ENCODE measurements around the gene PCMTD2. TPM values are rescaled to one million over a fixed set of nuclear protein-coding genes. Genes with fewer than 3 reads are reported as not detected.

Gene PCMTD2
- total and polyA plus RNA-seq, 2 of the 13 experiments (the other 11 are each of a cell fraction or from before 2014, with no cell fraction given): 47.0 to 76.9 TPM

DNA sequence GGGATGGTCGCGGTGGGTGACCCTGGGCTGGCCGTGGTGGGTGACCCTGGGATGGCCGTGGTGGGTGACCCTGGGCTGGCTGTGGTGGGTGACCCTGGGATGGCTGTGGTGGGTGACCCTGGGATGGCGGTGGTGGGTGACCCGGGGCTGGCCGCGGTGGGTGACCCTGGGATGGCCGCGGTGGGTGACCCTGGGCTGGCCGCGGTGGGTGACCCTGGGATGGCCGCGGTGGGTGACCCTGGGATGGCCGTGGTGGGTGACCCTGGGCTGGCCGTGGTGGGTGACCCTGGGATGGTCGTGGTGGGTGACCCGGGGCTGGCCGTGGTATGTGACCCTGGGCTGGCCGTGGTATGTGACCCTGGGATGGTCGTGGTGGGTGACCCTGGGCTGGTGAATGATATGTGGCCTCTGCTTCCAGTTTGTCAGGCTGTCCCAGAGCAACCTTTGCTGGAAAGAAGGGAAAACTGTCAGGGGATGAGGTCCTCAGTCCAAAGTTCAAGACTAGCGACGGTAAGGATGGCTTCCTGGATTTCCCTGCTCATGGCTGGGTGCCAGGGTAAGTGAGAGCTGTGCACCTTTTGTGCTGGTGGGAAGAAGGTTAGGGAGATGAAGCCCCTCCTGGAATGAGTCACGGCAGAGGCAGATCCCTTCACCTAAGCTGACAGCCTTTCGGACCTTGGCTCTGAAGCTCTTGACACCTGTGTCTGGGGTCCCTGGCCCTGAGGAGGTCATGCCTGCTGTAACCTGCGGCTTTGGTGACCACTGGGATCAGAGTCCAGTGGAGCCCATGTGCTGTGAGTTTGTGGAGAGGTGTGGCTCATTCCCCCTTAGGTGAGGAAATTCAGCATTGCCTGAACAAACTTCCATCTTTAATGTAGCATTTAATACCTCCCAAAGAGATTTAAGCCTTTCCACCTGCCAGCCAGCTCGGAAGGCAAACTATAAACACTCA lies 19.1 kb upstream of the PCMTD2 start (continued):
- TF ChIP-seq, protein P1, sequence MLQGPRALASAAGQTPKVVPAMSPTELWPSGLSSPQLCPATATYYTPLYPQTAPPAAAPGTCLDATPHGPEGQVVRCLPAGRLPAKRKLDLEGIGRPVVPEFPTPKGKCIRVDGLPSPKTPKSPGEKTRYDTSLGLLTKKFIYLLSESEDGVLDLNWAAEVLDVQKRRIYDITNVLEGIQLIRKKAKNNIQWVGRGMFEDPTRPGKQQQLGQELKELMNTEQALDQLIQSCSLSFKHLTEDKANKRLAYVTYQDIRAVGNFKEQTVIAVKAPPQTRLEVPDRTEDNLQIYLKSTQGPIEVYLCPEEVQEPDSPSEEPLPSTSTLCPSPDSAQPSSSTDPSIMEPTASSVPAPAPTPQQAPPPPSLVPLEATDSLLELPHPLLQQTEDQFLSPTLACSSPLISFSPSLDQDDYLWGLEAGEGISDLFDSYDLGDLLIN (CRISPR knock-in tag; IDR thresholded peaks at IDR 0.05; ENCODE audit: borderline replicate concordance): no peak
- TF ChIP-seq RELA (CRISPR knock-in tag; IDR thresholded peaks at IDR 0.05) (no peak), HOXA7 (CRISPR knock-in tag; IDR thresholded peaks at IDR 0.05) (no peak), ZNF205 (CRISPR knock-in tag; IDR thresholded peaks at IDR 0.05) (no peak), PHF20 (CRISPR knock-in tag; IDR thresholded peaks at IDR 0.05) (no peak), CC2D1A (CRISPR knock-in tag; IDR thresholded peaks at IDR 0.05) (0 out of 2 replicates have a peak, but pooled peaks have one; percentile 55), KDM3A (CRISPR knock-in tag; IDR thresholded peaks at IDR 0.05; ENCODE audit: low read depth) (peak; percentile 76; the same call in 1 of the 2 replicates), SRF (IDR thresholded peaks at IDR 0.05; ENCODE audit: low read depth, low read length) (no peak), ZNF761 (CRISPR knock-in tag; conservative IDR thresholded peaks at IDR 0.05) (peak; percentile 54; the same call in 1 of the 2 replicates), ZNF543 (CRISPR knock-in tag; IDR thresholded peaks at IDR 0.05) (peak; percentile 93), ZNF597 (CRISPR knock-in tag; IDR thresholded peaks at IDR 0.05) (no peak), NFE2 (CRISPR knock-in tag; IDR thresholded peaks at IDR 0.05) (no peak), GMEB2 (CRISPR knock-in tag; IDR thresholded peaks at IDR 0.05; ENCODE audit: low read depth) (no peak), TEAD3 (CRISPR knock-in tag; optimal IDR thresholded peaks at IDR 0.05; ENCODE audit: borderline replicate concordance) (peak; percentile 79), ZNF318 (CRISPR knock-in tag; IDR thresholded peaks at IDR 0.05) (no peak)
- TF ChIP-seq, protein P2, sequence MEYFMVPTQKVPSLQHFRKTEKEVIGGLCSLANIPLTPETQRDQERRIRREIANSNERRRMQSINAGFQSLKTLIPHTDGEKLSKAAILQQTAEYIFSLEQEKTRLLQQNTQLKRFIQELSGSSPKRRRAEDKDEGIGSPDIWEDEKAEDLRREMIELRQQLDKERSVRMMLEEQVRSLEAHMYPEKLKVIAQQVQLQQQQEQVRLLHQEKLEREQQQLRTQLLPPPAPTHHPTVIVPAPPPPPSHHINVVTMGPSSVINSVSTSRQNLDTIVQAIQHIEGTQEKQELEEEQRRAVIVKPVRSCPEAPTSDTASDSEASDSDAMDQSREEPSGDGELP (IDR thresholded peaks at IDR 0.05; ENCODE audit: borderline replicate concordance, low read depth): peak; percentile 75; the same call in 1 of the 2 replicates
